Activated T-helper 17 cell treated with anti-CD3 and anti-CD28 coated beads, Interleukin-2, amount 50 U/mL, for 72 hours (primary cell): Measurements from ENCODE around the gene GSTM3. TPM values are rescaled to one million over a fixed set of nuclear protein-coding genes. Genes with fewer than 3 reads are reported as not detected.

ENCODE experiments used
- ATAC-seq: fragments of 150-1000 bp; cut with Tn5 transposase; replicated peaks from 2 replicates; pipeline ENCODE4 v1.10.0; 2021; ENCODE audit warnings: mild to moderate bottlenecking, moderate library complexity
- H3K27ac Mint-ChIP-seq: one replicate; pipeline ENCODE4 v1.8.0; 2022; ENCODE audit warnings: mixed read lengths
- H3K27me3 Mint-ChIP-seq: one replicate; pipeline ENCODE4 v1.8.0; 2022; ENCODE audit warnings: mixed read lengths
- H3K36me3 Mint-ChIP-seq: one replicate; pipeline ENCODE4 v1.8.0; 2022; ENCODE audit warnings: low read depth, mild to moderate bottlenecking, mixed read lengths
- H3K4me1 Mint-ChIP-seq: one replicate; pipeline ENCODE4 v1.8.0; 2022; ENCODE audit warnings: mixed read lengths
- H3K4me3 Mint-ChIP-seq: one replicate; pipeline ENCODE4 v1.8.0; 2022; ENCODE audit warnings: mild to moderate bottlenecking, mixed read lengths
- H3K9me3 Mint-ChIP-seq: one replicate; pipeline ENCODE4 v1.8.0; 2022; ENCODE audit warnings: mixed read lengths
- total RNA-seq, 2 donors: library from RNA; stranded (reverse); gene quantifications; one replicate each; pipeline ENCODE4 v1.2.3, GENCODE V29; 2022

The GSTM3 gene
- total RNA-seq = 10 to 100 TPM in 1 of 2 donors, 1 to 10 TPM in 1; 8.9 to 30.2 TPM

- Mint-ChIP-seq H3K27ac (peak within 1 kb of the TSS; percentile 42), H3K9me3 (no peaks in the 10 kb centered on the region), H3K36me3 (peaks cover 16% of the 10 kb centered on the region), H3K27me3 (no peaks in the 10 kb centered on the region), H3K4me1 (peaks cover 8% of the 10 kb centered on the region), H3K4me3 (peak within 1 kb of the TSS; percentile 74)
- peak; percentile 1 for ATAC-seq
Observed at GRCh38 chr1:109740615-109741373, at the start of gene GSTM3. GSTM3 (minus strand) TSS chr1:109741038; CDS start chr1:109740287, 751 bp downstream.

GRCh38 chr1:109790329-109790728 is 49.5 kb upstream of the GSTM3 start:
- Mint-ChIP-seq H3K36me3 (no peaks in the 10 kb centered on the region), H3K4me1 (peaks cover 31% of the 10 kb centered on the region), H3K27me3 (no peaks in the 10 kb centered on the region), H3K9me3 (no peaks in the 10 kb centered on the region), H3K27ac (peak overlapping the region; percentile 91), H3K4me3 (peak overlapping the region; percentile 63)
- peak; percentile 1 for ATAC-seq

GRCh38 chr1:109789551-109790180 is 48.8 kb upstream of the GSTM3 start:
- ATAC-seq = no peak
- H3K9me3 Mint-ChIP-seq = no peaks in the 10 kb centered on the region
- no peaks in the 10 kb centered on the region for H3K36me3 Mint-ChIP-seq
- peak overlapping the region; percentile 63 for H3K4me3 Mint-ChIP-seq
- peak overlapping the region; percentile 91 for H3K27ac Mint-ChIP-seq
- peaks cover 31% of the 10 kb centered on the region for H3K4me1 Mint-ChIP-seq
- no peaks in the 10 kb centered on the region for H3K27me3 Mint-ChIP-seq

DNA sequence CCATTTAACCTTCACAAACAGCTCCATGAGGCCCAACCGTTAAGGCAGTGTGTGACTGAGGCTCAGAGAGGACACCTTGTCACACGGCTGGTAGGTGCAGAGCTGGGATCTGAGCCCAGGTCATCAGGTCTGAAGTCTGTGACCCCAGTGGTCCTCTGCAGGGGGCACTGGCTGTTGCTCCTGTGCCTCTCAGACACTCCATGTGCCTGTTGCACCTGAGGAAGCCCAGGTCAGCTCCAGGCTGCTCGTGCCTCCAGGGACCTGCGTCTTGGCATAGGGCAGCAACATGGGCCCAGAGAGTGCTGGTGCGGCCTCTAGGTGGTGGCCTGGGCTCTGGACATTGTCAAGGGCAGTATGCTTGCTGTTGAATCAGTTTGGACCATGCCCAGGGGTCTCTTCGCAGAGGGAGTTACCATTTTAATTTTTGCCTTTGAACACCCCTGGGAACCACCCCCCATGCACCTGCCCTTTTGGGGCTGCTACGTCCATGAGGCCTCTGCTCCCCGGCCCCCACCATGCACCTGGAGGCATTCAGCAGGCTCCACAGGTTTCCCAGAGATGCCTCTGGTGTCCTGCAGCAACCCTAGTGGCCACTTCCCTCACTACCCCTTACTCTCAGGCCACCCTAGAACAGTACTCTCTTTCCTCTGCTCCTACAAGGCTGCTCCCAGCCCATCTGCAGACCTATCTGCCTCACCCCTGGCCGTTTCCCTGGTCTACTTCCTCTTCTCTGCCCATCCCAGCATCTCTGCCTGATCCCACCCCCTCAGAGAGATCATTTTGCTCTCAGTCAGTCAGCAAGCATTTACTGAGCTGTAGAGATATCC is 48.1 kb upstream of the GSTM3 start:
- Mint-ChIP-seq H3K4me1 (peaks cover 25% of the 10 kb centered on the region), H3K36me3 (no peaks in the 10 kb centered on the region), H3K4me3 (peak overlapping the region; percentile 63), H3K27ac (peak overlapping the region; percentile 91), H3K9me3 (no peaks in the 10 kb centered on the region), H3K27me3 (no peaks in the 10 kb centered on the region)
- no peak for ATAC-seq

GRCh38 chr1:109787845-109788601 is 47.2 kb upstream of the GSTM3 start:
- Mint-ChIP-seq H3K36me3 (no peaks in the 10 kb centered on the region), H3K9me3 (no peaks in the 10 kb centered on the region), H3K4me3 (no peak overlapping the region), H3K4me1 (peaks cover 17% of the 10 kb centered on the region), H3K27me3 (no peaks in the 10 kb centered on the region), H3K27ac (no peak overlapping the region)
- ATAC-seq = peak; percentile 15

DNA sequence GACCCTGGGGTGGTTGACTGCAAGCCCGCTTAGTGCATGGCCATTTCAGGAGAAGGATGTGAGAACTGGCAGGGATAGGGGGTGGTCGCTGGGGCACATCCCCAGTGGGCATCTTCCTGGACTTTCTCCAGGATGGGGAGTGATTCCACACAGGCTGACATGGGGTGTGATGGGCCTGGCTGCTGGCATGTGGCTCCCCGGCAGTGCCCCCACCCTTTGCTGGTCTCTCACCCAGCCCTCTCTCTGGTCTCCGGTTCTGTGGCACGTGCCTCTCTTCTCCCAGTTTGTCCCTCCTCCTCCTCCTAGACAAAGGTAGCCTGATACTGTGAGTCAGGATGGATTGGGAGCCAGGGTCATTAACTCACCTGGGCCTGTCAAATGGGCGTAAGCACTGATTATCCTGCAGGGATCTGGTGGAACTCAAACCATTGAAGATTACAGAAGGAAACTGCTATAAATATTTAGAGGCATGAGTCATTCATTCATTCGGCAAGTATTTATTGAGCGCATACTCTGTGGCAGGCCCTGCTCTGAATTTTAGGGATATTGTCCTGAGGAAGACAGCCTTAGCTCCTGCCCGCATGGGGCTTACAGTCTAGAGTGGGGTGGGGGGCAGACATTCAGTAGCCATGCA is 46.5 kb upstream of the GSTM3 start:
- no peaks in the 10 kb centered on the region for H3K36me3 Mint-ChIP-seq
- H3K9me3 Mint-ChIP-seq = no peaks in the 10 kb centered on the region
- no peak overlapping the region for H3K4me3 Mint-ChIP-seq
- H3K27me3 Mint-ChIP-seq = no peaks in the 10 kb centered on the region
- H3K27ac Mint-ChIP-seq = no peak overlapping the region
- H3K4me1 Mint-ChIP-seq = peaks cover 17% of the 10 kb centered on the region
- no peak for ATAC-seq

DNA sequence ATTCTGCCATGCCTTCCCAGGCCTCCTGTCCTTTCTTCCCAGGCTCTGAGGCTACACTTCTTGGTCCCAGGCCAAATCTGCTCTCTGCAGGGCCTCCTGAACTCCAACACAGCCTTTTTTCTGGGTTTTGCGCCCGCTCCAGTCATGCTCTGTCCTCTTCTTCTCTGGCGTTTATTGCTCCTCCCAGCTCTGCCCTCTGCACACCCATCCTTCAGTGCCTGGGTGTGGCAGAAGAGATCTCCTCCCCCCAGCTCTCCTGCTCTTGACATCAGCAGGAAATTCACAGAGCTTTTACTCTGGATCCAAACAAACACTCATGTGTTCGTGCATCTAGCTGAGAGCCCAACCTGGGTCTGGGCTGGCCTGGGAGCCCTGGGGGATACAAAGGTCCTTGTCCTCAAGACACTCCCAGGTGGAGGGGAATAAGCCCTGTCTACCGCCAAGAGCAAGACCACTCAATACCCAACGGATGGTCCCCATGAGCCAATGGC is 45.7 kb upstream of the GSTM3 start:
- no peak for ATAC-seq
- H3K27ac Mint-ChIP-seq = no peak overlapping the region
- no peaks in the 10 kb centered on the region for H3K36me3 Mint-ChIP-seq
- no peaks in the 10 kb centered on the region for H3K27me3 Mint-ChIP-seq
- H3K4me3 Mint-ChIP-seq = no peak overlapping the region
- peaks cover 17% of the 10 kb centered on the region for H3K4me1 Mint-ChIP-seq
- no peaks in the 10 kb centered on the region for H3K9me3 Mint-ChIP-seq

GRCh38 chr1:109786112-109786480 is 45.3 kb upstream of the GSTM3 start:
- Mint-ChIP-seq H3K27ac (no peak overlapping the region), H3K4me3 (no peak overlapping the region), H3K4me1 (peaks cover 13% of the 10 kb centered on the region), H3K27me3 (no peaks in the 10 kb centered on the region), H3K36me3 (no peaks in the 10 kb centered on the region), H3K9me3 (no peaks in the 10 kb centered on the region)
- ATAC-seq = no peak

DNA sequence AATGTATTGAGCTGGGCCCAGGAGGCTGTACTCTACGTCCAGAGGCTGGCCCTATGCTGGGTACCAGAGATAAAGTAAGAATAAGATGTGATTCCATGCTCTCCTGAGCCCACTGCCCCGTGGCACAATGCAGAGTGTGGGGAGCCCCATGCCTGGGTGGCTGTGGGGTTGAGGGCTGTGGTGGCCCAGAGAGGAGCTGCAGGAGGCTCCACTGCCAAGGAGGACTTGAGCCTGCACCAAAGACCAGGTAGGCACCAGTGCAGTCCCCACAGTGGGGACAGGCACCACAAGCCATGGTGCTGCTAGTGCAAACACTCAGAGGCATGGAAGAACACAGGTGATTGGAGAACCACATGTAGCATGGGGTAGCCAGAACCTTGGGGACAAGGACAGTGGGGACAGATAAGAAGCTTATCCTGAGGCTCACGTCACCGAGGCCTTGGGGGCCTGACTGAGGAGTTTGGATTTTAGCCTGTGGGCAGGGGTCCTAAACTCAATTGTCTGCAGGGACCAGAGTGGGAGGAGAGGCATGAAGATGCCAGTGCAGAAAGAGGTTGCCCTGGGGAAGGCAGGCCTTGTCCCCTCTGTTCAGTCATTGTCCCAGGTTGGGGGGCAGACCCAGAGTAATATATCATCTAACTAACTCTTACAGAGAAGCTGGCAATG is 44.7 kb upstream of the GSTM3 start:
- no peak overlapping the region for H3K4me3 Mint-ChIP-seq
- no peak for ATAC-seq
- H3K27ac Mint-ChIP-seq = no peak overlapping the region
- H3K36me3 Mint-ChIP-seq = no peaks in the 10 kb centered on the region
- no peaks in the 10 kb centered on the region for H3K27me3 Mint-ChIP-seq
- H3K4me1 Mint-ChIP-seq = peaks cover 12% of the 10 kb centered on the region
- H3K9me3 Mint-ChIP-seq = no peaks in the 10 kb centered on the region

DNA sequence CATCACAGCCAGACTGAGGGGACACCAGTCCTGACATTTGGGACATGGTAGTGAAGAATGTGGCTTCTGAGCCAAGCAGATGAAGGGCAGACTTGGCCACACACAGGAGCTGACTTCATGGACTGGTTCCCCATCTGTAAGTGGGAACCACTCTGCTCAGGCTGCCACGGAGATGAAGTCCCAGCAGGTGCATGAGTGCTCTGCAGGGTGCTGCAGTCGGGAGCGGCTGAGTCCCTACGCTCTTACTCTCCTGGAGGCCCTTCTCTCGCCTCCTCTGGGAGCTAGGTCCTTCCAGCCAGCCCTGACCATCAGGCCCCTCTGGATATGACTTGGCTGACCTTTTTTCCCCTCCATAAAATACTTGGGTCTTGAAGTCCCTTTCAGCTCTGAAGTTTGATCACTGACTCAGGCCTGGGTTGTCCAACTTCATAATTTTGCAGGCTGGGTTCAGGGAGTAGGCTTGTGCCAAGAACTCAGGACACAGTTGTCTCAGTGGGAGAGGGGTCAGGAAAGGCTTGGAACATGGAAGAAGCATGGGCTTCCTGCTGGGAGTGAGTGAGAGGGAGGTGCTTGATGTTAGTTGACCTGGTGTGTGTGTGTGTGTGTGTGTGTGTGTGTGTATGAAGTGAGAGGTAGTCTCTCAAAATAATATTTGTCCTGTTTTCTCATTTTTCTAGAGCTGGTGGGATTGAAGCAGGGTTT is 43.9 kb upstream of the GSTM3 start:
- peaks cover 6% of the 10 kb centered on the region for H3K4me1 Mint-ChIP-seq
- no peaks in the 10 kb centered on the region for H3K27me3 Mint-ChIP-seq
- no peak for ATAC-seq
- H3K9me3 Mint-ChIP-seq = no peaks in the 10 kb centered on the region
- H3K27ac Mint-ChIP-seq = no peak overlapping the region
- no peaks in the 10 kb centered on the region for H3K36me3 Mint-ChIP-seq
- H3K4me3 Mint-ChIP-seq = no peak overlapping the region

- Mint-ChIP-seq H3K4me3 (no peak overlapping the region), H3K27ac (peak overlapping the region; percentile 25), H3K9me3 (no peaks in the 10 kb centered on the region), H3K27me3 (no peaks in the 10 kb centered on the region), H3K4me1 (no peaks in the 10 kb centered on the region), H3K36me3 (no peaks in the 10 kb centered on the region)
- no peak for ATAC-seq
Observed at GRCh38 chr1:109783436-109783835, 42.6 kb upstream of the GSTM3 start.

- ATAC-seq = no peak
- no peaks in the 10 kb centered on the region for H3K36me3 Mint-ChIP-seq
- H3K9me3 Mint-ChIP-seq = no peaks in the 10 kb centered on the region
- H3K4me1 Mint-ChIP-seq = no peaks in the 10 kb centered on the region
- no peak overlapping the region for H3K4me3 Mint-ChIP-seq
- H3K27me3 Mint-ChIP-seq = no peaks in the 10 kb centered on the region
- peak overlapping the region; percentile 25 for H3K27ac Mint-ChIP-seq
Observed at GRCh38 chr1:109782927-109783326, 42.1 kb upstream of the GSTM3 start.

DNA sequence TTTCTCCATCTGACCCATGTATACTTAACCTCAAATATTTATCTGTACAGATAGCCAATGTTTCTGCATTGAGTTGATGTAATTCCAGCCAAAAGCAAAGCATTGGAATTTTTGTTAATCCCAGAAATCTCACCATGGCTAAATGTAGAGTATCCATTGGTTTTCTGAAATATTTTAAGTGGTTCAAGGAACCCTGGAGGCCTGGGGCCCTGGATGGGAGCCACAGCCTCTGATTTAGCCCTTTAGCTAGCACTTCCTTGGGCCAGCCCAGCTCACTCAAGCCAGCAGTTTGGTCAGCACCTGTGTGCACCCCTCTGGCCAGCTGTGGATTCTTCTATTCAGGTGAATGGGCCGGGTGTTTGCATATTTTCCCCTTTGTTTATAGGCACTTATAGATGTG is 41.7 kb upstream of the GSTM3 start:
- Mint-ChIP-seq H3K27me3 (no peaks in the 10 kb centered on the region), H3K36me3 (no peaks in the 10 kb centered on the region), H3K4me3 (no peak overlapping the region), H3K9me3 (no peaks in the 10 kb centered on the region), H3K4me1 (no peaks in the 10 kb centered on the region), H3K27ac (no peak overlapping the region)
- ATAC-seq = no peak
